HCT116 (cell line): ENCODE results near the gene ZBTB5. TPM values are rescaled to one million over a fixed set of nuclear protein-coding genes. Genes with fewer than 3 reads are reported as not detected.

Experiments used
- ATAC-seq: fragments of 200-7000 bp; cut with Tn5 transposase; 2 replicates; pipeline ENCODE4 v1.9.1; 2020; ENCODE audit warnings: mild to moderate bottlenecking, moderate library complexity
- BruUV-seq: library from RNA; stranded (reverse); fragments of 400-500 nt; replicated peaks from 2 replicates; lab custom pipeline; 2021; lab: Mats Ljungman, UMichigan
- CTCF ChIA-PET: fragments of 300-600 bp; sonication (Branson Sonifier 250); formaldehyde crosslinking; loops from one replicate; lab custom pipeline; 2021; ENCODE audit warnings: antibody characterized with exemption; lab: Charles Lee
- POLR2A ChIA-PET: fragments of 300-600, 350-600 bp; sonication (Branson Sonifier 250); formaldehyde crosslinking; loops from one replicate; lab custom pipeline; 2021; ENCODE audit warnings: antibody characterized with exemption; lab: Charles Lee
- RAD21 ChIA-PET, 2 experiments: fragments of 300-600 bp; sonication (Branson Sonifier 250); formaldehyde crosslinking; loops; one replicate each; lab custom pipeline; 2023; ENCODE audit warnings: low total read pairs in 2 of 2; ENCODE audit not compliant: uncharacterized antibody in 2 of 2, unreplicated experiment in 2 of 2, low non-redundant PET in 1 of 2; lab: Charles Lee
- DNase-seq: peaks from one replicate; pipeline ENCODE4 v3.0.0-alpha.2; 2010; ENCODE audit warnings: low read depth, low spot score
- H2AFZ ChIP-seq: fragments of 200-600 bp; shearing (Covaris generic), sonication (generic); 2 replicates; pipeline ENCODE4 v1.6.1; 2017; ENCODE audit warnings: low read depth, mixed run types, mixed read lengths, antibody characterized with exemption, low read length; ENCODE audit not compliant: poor library complexity, severe bottlenecking
- H3K27ac ChIP-seq: 2 replicates; pipeline ENCODE4 v1.5.1; 2012; ENCODE audit warnings: low read depth, low read length
- H3K27me3 ChIP-seq: fragments of 200-600 bp; sonication (generic); 2 replicates; pipeline ENCODE4 v1.6.1; 2016; ENCODE audit warnings: mixed run types, low read length, mixed read lengths; ENCODE audit not compliant: insufficient read depth
- H3K36me3 ChIP-seq, 2 experiments: fragments of 200-500 bp in 1 of 2; fragments of 200-600 bp in 1 of 2; sonication (Bioruptor generic) in 1 of 2; sonication (generic) in 1 of 2; 2 replicates each; pipeline versions ENCODE4 v1.5.1 to v1.6.1; 2014 to 2016; ENCODE audit warnings: low read length in 2 of 2, inconsistent platforms in 1 of 2, mixed read lengths in 1 of 2, mixed run types in 1 of 2; ENCODE audit not compliant: insufficient read depth in 2 of 2, control insufficient read depth in 1 of 2
- H3K4me1 ChIP-seq, 2 experiments: fragments of 200-600 bp in 1 of 2; sonication (generic) in 1 of 2; 2 replicates each; pipeline versions ENCODE4 v1.5.1 to v1.6.1; 2012 to 2017; ENCODE audit warnings: low read length in 2 of 2, inconsistent platforms in 1 of 2, mild to moderate bottlenecking in 1 of 2, mixed read lengths in 1 of 2, mixed run types in 1 of 2, moderate library complexity in 1 of 2; ENCODE audit not compliant: insufficient read depth in 2 of 2, control insufficient read depth in 1 of 2
- H3K4me2 ChIP-seq: fragments of 200-600 bp; sonication (generic); 2 replicates; pipeline ENCODE4 v1.6.1; 2017; ENCODE audit warnings: mixed run types, low read length, mixed read lengths
- H3K4me3 ChIP-seq, 2 experiments: fragments of 200-600 bp in 1 of 2; sonication (generic) in 1 of 2; replicated peaks in 1 of 2; 2 replicates each; pipeline ENCODE4 v1.5.1; 2011 to 2016; ENCODE audit warnings: low read length in 2 of 2, control low read depth in 1 of 2, low read depth in 1 of 2, mild to moderate bottlenecking in 1 of 2, mixed read lengths in 1 of 2, mixed run types in 1 of 2
- H3K79me2 ChIP-seq: fragments of 200-600 bp; sonication (generic); 2 replicates; pipeline ENCODE4 v1.6.1; 2017; ENCODE audit warnings: mild to moderate bottlenecking, mixed run types, low read length, moderate library complexity, mixed read lengths; ENCODE audit not compliant: insufficient read depth
- H3K9ac ChIP-seq: fragments of 200-600 bp; sonication (generic); 2 replicates; pipeline ENCODE4 v1.6.1; 2016; ENCODE audit warnings: low read length, mixed read lengths
- H3K9me2 ChIP-seq: fragments of 200-600 bp; sonication (generic), shearing (Covaris generic); 2 replicates; pipeline ENCODE4 v1.6.1; 2017; ENCODE audit warnings: mixed run types, mild to moderate bottlenecking, moderate library complexity; ENCODE audit not compliant: insufficient read depth
- H3K9me3 ChIP-seq, 2 experiments: fragments of 200-500 bp in 1 of 2; fragments of 200-600 bp in 1 of 2; sonication (Bioruptor generic) in 1 of 2; sonication (generic) in 1 of 2; 2 replicates each; pipeline ENCODE4 v1.6.1; 2014 to 2017; ENCODE audit warnings: low read length in 2 of 2, mixed read lengths in 2 of 2, inconsistent platforms in 1 of 2, low read depth in 1 of 2, mild to moderate bottlenecking in 1 of 2, mixed run types in 1 of 2, moderate library complexity in 1 of 2; ENCODE audit not compliant: control insufficient read depth in 1 of 2, insufficient read depth in 1 of 2
- H4K20me1 ChIP-seq: fragments of 200-600 bp; sonication (generic), shearing (Covaris generic); 2 replicates; pipeline ENCODE4 v1.6.1; 2017; ENCODE audit warnings: mixed run types, mild to moderate bottlenecking, moderate library complexity; ENCODE audit not compliant: insufficient read depth
- EGR1 ChIP-seq: IDR thresholded peaks from 2 replicates; pipeline ENCODE4 v1.6.1; 2012; ENCODE audit warnings: low read depth
- POLR2A ChIP-seq: IDR thresholded peaks from 2 replicates; pipeline ENCODE4 v1.7.0; 2011; ENCODE audit warnings: borderline replicate concordance; ENCODE audit not compliant: insufficient read depth, insufficient read length; ENCODE audit errors: extremely low read depth
- RAD21 ChIP-seq: IDR thresholded peaks from 2 replicates; pipeline ENCODE4 v1.6.1; 2012; ENCODE audit warnings: low read depth, mild to moderate bottlenecking
- SIN3A ChIP-seq: IDR thresholded peaks from 2 replicates; pipeline ENCODE4 v1.6.1; 2012; ENCODE audit warnings: low read depth
- SP1 ChIP-seq: IDR thresholded peaks from 2 replicates; pipeline ENCODE4 v1.6.1; 2012; ENCODE audit warnings: low read depth
- TCF7L2 ChIP-seq: IDR thresholded peaks from 2 replicates; pipeline ENCODE4 v1.7.0; 2011; ENCODE audit warnings: borderline replicate concordance, inconsistent platforms; ENCODE audit not compliant: insufficient read depth, insufficient read length; ENCODE audit errors: extremely low read depth
- YY1 ChIP-seq: IDR thresholded peaks from 2 replicates; pipeline ENCODE4 v1.6.1; 2011; ENCODE audit warnings: low read length, low read depth, moderate library complexity, mild to moderate bottlenecking; ENCODE audit not compliant: insufficient replicate concordance; ENCODE audit errors: extremely low read depth
- ZNF274 ChIP-seq: fragments of 200-500 bp; sonication (Bioruptor generic); IDR thresholded peaks from 2 replicates; pipeline ENCODE4 v1.6.1; 2014; ENCODE audit warnings: mild to moderate bottlenecking, low read depth, low read length, inconsistent platforms
- intact Hi-C: fragments of 100-400 bp; cut with micrococcal nuclease; formaldehyde crosslinking; loops from 2 replicates; pipeline ENCODE4 v1.10.0; 2022
- total RNA-seq: library from RNA; stranded (reverse); gene quantifications from one replicate; pipeline ENCODE4 v1.2.1, GENCODE V29; 2021; ENCODE audit not compliant: unreplicated experiment
- TF ChIP-seq, protein P1 (sequence below): IDR thresholded peaks from 2 replicates; pipeline ENCODE4 v1.6.1; 2012; ENCODE audit warnings: low read depth
- TF ChIP-seq, protein P2 (sequence below): IDR thresholded peaks from 2 replicates; pipeline ENCODE4 v1.6.1; 2011; ENCODE audit warnings: mild to moderate bottlenecking, low read length, moderate library complexity; ENCODE audit not compliant: insufficient replicate concordance; ENCODE audit errors: extremely low read depth

ZBTB5 gene
- total RNA-seq, 1 experiment from 2014 or later = 22.3 TPM

DNA sequence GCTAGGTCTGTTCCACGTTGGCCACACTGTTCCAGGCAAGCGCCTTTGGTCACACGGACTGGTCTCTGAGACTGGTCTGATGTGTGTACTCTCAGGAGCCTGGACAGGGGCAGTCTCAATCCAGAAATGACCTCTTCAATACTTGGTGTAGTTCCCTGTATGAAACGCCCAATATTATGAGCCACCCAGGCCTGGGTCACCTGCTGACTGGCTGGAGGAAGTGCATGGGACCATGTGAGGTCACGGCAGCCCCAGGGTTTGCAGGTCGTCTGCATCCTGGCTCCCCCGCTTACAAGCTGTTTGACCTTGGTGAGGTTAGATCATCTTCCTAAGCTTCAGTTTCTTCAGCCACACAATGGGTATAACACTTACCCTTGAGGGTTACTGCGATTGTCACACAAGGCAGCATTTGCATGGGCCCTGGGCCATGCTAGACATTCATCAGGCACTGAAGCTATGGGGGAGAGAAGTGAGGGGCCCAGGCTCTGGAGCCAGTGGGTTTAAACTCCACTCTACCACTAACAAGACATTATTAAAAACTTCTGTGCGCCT lies 47.9 kb downstream of the ZBTB5 start:
- Histone ChIP-seq H4K20me1 (no peaks in the 10 kb centered on the region), H3K27me3 (no peaks in the 10 kb centered on the region), H3K9ac (no peak overlapping the region), H3K4me1 (peaks cover 0 to 19% of the 10 kb centered on the region in 2 experiments; a peak in 3 of 4 replicates), H3K79me2 (no peaks in the 10 kb centered on the region), H3K4me3 (no peak overlapping the region), H2AFZ (no peak overlapping the region), H3K27ac (no peak overlapping the region), H3K36me3 (no peaks in the 10 kb centered on the region), H3K9me2 (no peaks in the 10 kb centered on the region), H3K9me3 (no peaks in the 10 kb centered on the region), H3K4me2 (no peak overlapping the region)
- intact Hi-C loops = no loop called here
- BruUV-seq = no TSS peak
- POLR2A ChIA-PET = no interaction called here
- TF ChIP-seq SIN3A (no peak), SP1 (no peak), EGR1 (no peak), ZNF274 (no peak), RAD21 (no peak), TCF7L2 (no peak), POLR2A (no peak), YY1 (no peak)
- TF ChIP-seq, protein P1, sequence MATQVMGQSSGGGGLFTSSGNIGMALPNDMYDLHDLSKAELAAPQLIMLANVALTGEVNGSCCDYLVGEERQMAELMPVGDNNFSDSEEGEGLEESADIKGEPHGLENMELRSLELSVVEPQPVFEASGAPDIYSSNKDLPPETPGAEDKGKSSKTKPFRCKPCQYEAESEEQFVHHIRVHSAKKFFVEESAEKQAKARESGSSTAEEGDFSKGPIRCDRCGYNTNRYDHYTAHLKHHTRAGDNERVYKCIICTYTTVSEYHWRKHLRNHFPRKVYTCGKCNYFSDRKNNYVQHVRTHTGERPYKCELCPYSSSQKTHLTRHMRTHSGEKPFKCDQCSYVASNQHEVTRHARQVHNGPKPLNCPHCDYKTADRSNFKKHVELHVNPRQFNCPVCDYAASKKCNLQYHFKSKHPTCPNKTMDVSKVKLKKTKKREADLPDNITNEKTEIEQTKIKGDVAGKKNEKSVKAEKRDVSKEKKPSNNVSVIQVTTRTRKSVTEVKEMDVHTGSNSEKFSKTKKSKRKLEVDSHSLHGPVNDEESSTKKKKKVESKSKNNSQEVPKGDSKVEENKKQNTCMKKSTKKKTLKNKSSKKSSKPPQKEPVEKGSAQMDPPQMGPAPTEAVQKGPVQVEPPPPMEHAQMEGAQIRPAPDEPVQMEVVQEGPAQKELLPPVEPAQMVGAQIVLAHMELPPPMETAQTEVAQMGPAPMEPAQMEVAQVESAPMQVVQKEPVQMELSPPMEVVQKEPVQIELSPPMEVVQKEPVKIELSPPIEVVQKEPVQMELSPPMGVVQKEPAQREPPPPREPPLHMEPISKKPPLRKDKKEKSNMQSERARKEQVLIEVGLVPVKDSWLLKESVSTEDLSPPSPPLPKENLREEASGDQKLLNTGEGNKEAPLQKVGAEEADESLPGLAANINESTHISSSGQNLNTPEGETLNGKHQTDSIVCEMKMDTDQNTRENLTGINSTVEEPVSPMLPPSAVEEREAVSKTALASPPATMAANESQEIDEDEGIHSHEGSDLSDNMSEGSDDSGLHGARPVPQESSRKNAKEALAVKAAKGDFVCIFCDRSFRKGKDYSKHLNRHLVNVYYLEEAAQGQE = no peak
- TF ChIP-seq, protein P2, sequence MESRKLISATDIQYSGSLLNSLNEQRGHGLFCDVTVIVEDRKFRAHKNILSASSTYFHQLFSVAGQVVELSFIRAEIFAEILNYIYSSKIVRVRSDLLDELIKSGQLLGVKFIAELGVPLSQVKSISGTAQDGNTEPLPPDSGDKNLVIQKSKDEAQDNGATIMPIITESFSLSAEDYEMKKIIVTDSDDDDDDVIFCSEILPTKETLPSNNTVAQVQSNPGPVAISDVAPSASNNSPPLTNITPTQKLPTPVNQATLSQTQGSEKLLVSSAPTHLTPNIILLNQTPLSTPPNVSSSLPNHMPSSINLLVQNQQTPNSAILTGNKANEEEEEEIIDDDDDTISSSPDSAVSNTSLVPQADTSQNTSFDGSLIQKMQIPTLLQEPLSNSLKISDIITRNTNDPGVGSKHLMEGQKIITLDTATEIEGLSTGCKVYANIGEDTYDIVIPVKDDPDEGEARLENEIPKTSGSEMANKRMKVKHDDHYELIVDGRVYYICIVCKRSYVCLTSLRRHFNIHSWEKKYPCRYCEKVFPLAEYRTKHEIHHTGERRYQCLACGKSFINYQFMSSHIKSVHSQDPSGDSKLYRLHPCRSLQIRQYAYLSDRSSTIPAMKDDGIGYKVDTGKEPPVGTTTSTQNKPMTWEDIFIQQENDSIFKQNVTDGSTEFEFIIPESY = no peak
- ATAC-seq (no peak), DNase-seq (no peak)
- RAD21 ChIA-PET = no interaction called here
- CTCF ChIA-PET = no interaction called here
